Dedifferentiated amniotic fluid mesenchymal stem cell (primary cell): ENCODE results near the gene TMEM14A.
"Not testable (repeated sequence)": the region's sequence is repeated elsewhere in the genome, so short reads cannot be mapped to it uniquely, and the experiment has no call there.

Source experiments
- DNase-seq: peaks from one replicate; pipeline ENCODE4 v3.0.0-alpha.2; 2016; ENCODE audit errors: extremely low spot score

The TMEM14A gene, protein sequence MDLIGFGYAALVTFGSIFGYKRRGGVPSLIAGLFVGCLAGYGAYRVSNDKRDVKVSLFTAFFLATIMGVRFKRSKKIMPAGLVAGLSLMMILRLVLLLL

DNA sequence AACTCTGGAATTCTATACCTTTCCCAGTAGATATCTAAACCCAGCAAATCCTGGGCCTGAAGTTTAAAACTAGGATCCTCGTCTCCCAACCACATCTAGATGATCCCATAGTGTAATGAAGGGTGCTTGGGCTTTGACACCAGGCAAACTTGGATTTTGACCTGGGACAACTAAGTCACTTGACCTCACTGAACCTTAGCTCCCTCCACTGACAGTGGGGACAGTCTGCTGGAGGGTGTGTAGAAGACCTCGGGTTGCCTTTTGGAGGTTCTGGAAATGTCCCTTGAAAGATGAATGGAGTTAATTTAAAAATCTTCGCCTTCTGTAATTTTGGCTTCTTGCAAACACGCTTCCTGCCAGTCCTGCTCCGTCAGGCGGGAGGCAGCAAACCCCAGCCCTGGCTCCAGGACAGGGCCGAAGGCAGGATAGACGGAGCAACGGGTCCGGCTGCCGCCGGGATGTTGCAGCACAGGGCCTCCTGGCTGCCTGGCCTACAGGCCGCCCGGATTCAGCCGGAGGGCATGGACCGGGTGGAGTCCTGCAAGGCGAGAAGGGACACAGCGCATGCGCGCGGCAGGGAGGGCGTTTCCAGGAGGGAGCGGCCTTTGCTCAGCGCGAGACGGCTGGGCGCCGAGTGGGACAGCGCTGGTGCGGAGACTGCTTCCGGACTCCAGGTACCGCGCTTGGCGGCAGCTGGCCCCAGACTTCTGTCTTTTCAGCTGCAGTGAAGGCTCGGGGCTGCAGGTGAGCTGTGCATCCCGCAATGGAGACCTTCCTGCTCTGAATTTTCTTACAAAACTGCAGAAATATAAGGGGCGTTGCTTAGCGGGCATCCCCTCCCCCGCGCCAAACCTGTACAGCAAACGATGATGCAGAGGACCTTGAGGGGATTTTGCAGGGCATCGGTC, at the start of gene TMEM14A:
TSS of gene TMEM14A (plus strand) at position 612 of the 908 bp plus-strand sequence. CDS start 5,990 bp downstream, outside the sequence.
- peak; percentile 91 for DNase-seq

DNA sequence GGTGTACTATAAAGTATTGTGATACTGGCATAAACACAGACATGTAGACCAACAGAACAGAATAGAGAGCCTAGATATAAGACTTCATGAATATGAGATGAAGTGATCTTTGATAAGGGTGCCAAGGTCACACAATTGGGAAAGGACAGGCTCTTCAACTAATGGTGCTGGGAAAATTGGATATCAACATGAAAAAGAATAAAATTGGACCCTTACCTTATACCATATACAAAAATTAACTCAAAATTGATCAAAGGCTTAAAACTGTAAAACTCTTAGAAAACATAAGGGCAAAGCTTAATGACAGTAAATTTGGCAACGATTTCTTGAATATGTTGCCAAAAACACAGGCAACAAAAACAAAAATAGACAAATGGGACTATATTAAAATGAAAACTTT, 49.3 kb upstream of the TMEM14A start:
- no peak for DNase-seq

DNA sequence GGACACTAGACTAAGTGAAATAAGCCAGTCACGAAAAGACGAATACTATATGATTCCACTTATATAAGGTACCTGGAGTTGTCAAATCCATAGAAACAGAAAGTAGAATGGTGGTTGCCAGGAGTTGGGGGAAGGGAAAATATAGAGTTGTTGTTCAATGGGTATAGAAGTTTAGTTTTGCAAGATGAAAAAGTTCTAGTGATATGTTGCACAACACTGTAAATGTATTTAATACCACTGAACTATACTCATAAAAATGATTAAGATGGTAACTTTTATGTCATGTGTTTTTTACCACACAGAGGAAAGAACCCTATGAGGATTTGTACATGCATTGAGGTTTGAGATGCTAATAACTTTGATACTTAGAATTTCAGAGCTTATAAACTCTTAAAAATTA, 48.1 kb upstream of the TMEM14A start:
- no peak for DNase-seq

DNA sequence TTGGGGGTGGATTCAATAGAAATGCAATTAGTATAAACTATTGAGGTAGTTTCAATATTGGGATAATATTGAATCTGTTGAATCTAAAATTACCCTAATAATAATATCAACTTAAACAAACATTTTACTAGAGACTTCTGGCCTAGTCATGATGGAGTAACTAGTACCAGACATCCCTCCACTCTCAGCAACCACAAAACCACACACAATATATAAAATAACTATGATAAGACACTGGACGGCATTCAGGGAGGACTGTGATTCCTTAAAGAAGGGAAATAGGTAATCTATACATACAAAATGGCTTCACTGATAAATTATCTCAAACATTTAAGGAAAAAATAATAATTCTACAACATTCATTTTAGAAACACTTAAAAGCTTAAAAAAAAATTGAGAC, 38.9 kb upstream of the TMEM14A start:
- no peak for DNase-seq

DNA sequence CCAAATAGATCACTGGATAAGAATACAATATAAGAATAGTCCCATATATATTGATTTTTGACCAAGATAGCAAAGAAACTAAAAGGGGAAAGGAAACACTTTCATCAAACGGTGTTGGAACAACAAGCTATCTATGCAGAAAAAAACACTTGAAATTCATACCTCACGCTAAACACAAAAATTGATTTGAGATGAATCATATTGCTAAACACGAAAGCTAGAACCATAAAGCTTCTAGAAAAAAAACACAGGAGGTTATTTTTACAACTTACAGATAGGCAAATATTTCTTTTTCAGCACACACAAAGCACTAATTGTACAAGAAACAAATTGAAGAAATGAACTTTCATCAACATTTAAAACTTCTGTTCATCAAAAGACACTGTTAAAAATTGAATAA, 36.7 kb upstream of the TMEM14A start:
- peak; percentile 31 for DNase-seq

DNA sequence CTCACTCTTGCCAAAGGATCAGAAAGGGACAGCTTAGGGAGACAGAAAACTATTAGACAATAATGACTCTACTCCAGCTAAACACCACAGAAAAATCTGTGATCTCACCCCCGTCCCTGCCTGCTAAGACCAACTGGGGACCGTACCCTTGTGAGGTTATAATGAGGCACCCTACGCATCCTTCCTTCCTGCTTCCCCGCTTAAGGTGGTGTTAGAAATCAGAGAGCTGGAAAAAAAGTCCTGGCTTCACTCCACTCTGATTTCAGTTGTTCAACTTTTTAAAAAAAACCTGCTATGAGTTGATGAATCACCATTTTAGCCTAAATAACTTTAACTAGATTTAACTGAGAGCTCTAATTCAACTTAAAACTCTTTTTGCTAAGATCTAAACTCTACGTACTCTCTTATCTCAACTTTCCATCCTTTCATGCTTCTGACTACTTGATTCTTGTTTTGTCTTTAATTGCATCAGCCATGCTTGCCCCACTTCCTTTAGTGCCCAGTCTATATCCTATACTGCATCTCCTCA, 35.8 kb upstream of the TMEM14A start:
- no peak for DNase-seq

DNA sequence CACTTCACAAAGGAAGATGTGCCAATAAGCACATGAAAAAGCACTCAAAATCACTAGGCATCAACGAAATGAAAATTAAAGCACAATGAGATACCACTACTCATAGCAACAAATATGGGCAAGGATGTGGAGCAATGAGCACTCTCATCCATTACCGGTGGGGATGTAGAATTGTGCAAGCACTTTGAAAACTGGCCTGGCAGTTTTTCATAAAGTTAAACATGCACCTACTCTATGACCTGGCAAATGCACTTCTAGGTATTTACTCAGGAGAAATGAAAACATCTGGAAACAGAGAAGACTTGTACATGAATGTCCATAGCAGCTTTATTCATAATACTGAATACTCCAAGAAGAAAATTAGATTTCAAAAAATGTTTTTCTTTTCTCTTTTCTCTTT, 34.1 kb upstream of the TMEM14A start:
- DNase-seq = no peak

DNA sequence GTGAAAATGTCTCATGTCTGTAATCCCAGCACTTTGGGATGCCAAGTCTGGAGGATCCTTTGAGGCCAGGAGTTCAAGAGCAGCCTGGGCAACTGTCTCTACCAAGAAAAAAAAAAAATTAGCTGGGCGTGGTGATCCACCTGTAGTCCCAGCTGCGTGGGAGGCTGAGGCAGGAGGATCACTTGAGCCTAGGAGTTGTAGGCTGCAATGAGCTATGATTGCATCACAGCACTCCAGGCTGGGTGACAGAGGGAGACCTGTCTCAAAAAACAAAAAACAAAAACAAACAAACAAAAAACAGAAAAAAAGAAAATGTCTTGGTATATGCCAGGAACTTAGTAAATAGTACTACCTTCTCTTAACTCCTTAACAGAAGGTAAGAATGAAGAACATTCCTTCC, 31.4 kb upstream of the TMEM14A start:
- no peak for DNase-seq

DNA sequence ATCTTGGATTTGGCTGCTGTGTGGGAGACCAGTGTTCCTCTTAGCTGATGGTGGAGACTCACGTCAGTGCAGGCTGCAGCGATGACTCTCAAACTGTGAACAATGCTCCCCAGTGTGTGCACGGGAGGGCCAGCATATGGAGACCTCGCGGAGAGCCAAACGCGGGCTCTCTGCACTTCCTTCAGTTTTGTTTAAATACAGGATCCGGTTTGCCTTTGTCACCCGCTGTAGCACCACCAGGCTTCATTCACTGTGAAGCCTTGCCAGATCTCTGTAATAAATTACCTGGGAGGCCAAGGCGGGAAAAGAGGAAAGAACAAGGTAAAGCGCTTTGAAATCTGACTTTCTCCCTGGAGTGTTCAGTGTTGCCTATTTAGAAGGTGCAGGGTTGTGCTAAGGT, 30.7 kb upstream of the TMEM14A start:
- no peak for DNase-seq

DNA sequence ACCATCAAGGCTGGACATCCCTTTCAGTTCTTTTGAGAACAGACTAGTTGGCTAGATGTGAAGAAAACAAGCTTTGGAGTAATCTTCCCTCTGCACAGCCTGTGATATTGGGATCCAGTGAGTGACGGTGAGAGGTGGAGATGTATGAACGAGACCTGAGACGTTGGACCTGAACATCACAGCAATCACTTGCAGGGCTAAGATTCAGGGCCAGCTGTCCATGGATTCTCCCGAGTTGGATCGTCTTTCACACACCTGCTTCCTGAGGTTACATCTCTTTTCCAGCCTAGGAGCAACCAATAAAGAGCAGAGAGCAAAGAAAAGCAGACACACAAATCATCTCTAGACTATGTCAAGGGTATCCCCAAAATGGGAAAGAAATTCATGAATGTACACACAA, 30.0 kb upstream of the TMEM14A start:
- no peak for DNase-seq

DNA sequence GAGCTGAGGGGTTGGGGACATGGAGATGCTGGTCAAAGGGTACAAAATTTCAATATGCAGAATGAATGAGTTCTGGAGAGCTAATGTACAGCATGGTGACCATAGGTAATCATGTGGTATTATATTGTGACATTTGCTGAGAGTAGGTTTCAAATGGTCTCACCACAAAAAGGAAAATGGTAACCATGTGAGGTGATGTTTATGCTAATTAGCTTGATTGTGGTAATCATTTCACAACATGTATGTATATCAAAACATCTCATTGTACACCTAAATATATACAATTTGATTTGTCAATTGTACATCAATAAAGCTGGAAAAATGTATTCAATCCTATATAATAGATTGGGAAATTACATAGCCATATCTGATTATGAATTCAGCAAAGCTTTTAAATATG, 29.5 kb upstream of the TMEM14A start:
- DNase-seq = no peak

DNA sequence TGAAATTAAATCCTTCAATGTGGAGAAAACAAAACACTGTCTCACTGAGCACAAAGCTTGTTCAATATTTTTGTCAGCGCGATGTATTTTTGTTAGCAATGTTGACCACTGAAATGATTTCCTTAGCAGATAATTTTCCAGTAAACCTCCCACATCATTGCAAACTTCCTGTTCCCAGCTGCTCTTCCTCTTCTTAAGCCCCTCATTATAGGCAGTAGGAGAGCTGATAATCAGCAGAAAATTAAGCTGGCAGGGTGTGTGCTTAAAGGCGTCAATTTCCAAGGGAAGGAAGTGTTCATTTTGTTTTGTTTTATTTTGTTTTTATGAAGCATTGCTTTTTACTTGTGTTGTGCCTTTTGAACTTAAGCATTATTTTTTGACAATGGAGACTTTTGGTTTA, 29.1 kb upstream of the TMEM14A start:
- no peak for DNase-seq

DNA sequence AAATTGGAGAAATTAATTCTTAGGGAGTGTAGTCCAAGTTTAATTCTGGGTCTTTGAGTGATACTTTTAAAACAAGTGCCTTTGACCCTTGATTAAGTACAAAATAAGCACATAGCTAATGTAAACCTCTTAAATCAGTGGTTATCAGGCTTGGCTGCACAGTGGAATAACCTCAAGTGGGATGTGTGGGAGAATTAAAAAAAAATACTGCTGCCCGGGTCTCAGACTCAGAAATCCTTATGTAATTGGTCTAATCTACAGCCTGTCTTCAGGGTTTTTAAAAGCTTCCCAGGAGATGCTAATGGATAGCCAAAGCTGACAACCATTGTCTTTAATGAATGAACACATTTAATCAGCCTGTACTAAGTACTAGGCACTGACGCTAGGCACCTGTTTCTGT, 28.5 kb upstream of the TMEM14A start:
- no peak for DNase-seq

DNA sequence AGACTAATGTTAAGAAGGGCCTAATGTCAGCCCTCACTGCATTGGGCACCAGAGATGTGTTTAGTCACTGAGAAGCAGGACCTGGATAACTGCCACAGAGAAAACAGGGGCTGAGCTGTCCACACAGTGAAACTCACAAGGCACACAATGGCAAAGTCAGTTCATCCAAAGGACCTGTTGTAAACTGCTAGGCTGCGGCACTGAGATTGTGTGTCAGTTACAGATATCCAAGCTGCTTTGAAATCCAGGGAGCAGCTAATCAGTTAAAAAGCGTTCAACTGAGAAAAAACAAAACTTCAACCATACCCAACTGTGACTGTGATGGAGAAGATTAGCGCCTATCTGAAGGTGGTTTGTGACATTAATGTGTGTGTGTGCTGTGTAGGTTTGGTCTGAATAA, 27.8 kb upstream of the TMEM14A start:
- no peak for DNase-seq

DNA sequence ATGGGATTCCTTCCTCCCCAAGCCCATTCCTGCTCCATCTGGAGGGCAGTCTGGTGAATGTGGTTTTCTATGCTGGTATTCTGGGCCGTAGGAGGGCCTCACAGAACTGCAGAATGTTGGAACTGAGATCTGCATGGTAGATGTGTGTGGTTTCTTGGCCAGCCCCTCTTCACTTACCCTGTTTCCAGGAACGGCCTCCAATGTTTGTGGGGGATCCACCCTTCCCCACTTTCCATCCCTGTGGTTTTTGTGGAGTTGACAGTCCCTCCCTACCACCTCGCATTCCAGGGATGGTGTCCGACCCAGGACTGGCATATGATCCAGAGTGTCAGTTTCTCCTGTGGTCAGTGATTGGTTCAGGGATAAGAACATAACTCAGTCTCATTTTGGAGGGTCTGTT, 26.7 kb upstream of the TMEM14A start:
- DNase-seq = no peak

DNA sequence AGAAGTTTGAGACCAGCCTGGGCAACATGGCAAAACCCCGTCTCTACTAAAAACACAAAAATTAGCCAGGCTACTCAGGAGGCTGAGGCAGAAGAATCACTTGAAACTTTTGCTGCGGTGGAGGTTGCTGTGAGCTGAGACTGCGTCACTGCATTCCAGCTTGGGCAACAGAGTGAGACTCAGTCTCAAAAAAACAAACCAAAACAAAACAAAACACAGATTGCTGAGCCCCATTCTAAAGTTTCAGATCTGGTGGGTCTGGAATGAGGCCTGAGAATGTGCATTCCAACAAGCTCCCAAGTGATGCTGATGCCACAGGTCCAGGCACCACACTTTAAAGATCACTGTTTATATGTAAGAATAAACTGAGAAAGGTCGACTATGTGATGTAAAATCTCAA, 24.9 kb upstream of the TMEM14A start:
- DNase-seq = no peak

DNA sequence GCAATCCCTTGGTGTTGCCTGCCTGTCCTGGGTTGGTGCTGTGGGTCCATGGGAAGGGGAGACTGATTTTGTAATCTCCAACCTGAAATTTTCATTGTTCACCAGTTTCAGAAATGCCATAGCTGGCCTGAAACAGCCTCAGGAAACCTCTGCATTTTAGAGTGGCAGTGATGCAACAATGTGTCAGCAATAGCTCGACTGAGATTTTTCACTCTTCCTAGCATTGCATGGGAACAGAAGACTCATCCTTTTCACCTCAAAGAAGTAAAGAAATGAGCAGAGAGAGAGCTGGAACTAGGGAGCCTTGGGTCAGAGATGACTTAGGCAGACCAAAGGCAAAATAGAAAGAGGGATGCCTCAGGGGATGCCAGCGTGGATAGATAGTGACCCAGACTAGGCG, 23.7 kb upstream of the TMEM14A start:
- DNase-seq = peak; percentile 48

DNA sequence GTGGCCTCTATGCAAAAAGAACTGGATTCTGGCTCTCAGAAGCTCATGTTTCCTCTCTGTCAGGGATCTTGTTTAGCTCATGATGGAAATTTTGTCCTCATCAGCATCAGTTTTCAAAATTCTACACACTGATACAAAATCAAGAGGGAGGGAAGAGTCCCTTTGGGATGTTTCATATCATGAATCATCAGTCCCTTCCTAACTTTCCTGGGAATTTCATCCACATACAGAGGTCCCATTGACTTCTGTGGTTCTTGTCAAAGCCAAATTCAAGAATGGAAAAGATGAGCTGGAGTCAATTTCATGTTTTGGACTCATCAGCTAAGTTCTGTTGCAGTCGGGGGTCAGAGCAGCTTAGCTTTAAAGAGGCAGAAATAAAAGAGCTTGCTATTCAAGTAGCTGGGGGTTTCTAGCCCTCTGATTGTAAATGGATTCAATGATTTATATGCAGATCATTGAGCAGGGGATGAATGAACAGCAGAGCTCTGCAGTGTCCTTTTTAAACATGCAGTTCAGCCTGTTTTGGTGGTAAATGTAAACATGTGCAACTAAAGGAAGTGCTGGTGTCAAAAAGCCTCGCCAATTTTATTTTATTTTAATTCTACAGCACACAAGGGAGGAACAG, 21.3 kb upstream of the TMEM14A start:
- DNase-seq = no peak

DNA sequence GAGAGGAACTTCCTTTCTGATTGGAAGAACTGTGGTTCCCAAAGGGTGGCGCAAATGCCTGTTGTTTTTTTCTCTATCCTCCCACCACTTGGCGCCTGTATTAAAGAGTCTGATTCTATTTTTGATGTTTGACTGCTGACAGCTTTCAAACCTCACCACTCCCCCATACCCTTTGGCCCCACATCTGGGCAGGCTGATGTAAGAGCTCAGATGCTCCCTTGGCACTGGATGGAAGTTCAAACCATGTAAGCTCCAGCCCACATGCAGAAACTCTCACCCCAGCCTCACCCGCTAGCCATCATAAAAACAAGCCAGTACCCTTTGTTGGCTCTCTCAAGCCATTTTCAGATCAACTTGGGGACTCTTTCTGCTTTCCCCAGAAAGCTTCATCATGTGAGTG, 20.0 kb upstream of the TMEM14A start:
- DNase-seq = no peak

DNA sequence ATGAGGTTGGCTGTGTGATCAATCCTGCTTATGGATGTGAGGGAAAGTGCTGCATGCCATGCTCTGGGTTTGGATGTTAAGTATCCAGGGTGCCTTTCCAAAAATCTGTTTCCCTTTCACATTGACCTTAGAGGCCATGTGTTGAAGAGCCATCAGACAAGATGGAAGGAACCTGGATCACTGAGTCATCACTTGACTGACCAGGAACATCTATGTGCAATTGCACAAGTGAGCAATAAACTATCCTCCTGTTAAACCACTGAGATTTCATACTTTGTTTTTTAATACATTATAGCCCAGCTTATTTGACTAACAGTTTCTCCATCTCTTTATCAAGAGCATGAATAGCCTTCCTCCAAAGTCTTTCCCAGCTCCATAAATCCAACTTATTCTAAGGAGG, 17.8 kb upstream of the TMEM14A start:
- DNase-seq = no peak

DNA sequence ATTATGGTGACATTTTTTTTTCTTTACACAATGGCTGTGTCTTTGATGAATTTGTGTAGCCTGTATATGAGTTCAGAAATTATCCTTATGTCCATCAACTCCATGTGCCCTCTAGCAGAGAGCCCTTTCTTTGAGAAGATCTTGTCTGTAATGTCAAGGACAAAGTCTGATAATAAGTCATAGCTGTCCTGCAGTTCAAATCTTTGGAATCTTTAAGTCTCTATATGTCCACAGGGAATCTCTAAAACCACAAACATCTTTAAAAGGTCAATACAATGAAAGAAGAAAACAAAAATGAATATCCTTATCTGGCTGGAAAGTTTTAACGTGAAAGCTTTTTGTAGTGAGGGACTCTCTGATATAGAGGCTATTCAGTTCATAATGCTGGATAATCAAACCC, 16.9 kb upstream of the TMEM14A start:
- DNase-seq = no peak

DNA sequence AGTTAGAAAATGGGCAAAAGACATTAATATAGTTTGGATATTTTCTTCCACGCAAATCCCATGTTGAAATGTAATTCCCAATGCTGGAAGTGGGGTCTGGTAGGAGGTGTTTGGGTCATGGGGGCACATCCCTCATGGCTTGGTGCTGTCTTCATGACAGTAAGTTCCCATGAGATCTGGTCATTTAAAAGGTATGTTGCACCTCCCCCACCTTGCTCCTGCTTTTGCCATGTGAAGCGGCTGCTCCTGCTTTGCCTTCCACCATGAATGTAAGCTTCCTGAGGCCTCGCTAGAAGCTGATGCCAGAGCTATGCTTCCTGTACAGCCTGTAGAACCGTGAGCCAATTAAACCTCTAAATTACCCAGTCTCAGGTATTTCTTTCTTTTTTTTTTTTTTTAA, 16.3 kb upstream of the TMEM14A start:
- DNase-seq = no peak

DNA sequence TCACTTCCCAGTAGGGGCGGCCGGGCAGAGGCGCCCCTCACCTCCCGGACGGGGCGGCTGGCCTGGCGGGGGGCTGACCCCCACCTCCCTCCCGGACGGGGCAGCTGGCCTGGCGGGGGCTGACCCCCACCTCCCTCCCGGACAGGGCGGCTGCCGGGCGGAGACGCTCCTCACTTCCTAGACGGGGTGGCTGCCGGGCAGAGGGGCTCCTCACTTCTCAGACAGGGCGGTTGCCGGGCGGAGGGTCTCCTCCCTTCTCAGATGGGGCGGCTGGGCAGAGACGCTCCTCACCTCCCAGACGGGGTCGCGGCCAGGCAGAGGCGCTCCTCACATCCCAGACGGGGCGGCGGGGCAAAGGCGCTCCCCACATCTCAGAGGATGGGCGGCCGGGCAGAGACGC, 15.0 kb upstream of the TMEM14A start:
- DNase-seq = not testable (repeated sequence)
